Endothelial cell of umbilical vein (primary cell): ENCODE data around the gene L3MBTL2. TPM values are rescaled to one million over a fixed set of nuclear protein-coding genes. Genes with fewer than 3 reads are reported as not detected.

Source experiments
- BruUV-seq: library from RNA; stranded (reverse); fragments of 400-500 nt; replicated peaks from 2 replicates; lab custom pipeline; 2021; lab: Mats Ljungman, UMichigan
- CTCF ChIA-PET: fragments of 300-600, 350-600 bp; sonication (Branson Sonifier 250); formaldehyde crosslinking; loops from one replicate; lab custom pipeline; 2021; ENCODE audit warnings: antibody characterized with exemption, inconsistent platforms; lab: Charles Lee
- POLR2A ChIA-PET: fragments of 300-600, 350-600 bp; sonication (Branson Sonifier 250); formaldehyde crosslinking; loops from one replicate; lab custom pipeline; 2021; ENCODE audit warnings: antibody characterized with exemption, inconsistent platforms; lab: Charles Lee
- DNase-seq: peaks from one replicate; pipeline ENCODE4 v3.0.0-alpha.2; 2011; ENCODE audit warnings: low read depth, low spot score
- FAIRE-seq: peaks from 2 replicates; lab custom pipeline; 2011; peaks lifted over from hg19 to GRCh38; lab: Jason Lieb, UNC
- H2AFZ ChIP-seq: 2 replicates; pipeline ENCODE4 v1.6.0; 2012; ENCODE audit warnings: low read depth, low read length, control low read depth, inconsistent platforms
- H3K27ac ChIP-seq: 2 replicates; pipeline ENCODE4 v1.5.1; 2011; ENCODE audit warnings: low read depth, mild to moderate bottlenecking, control low read depth, low read length, moderate library complexity; ENCODE audit not compliant: insufficient read depth
- H3K27me3 ChIP-seq, 2 experiments: 2 replicates each; pipeline versions ENCODE4 v1.6.0 to v1.6.1; 2011; ENCODE audit warnings: low read length in 2 of 2, mixed read lengths in 1 of 2; ENCODE audit not compliant: control insufficient read depth in 2 of 2, insufficient read depth in 2 of 2
- H3K36me3 ChIP-seq, 2 experiments: 2 replicates in 1 of 2; 3 replicates in 1 of 2; pipeline ENCODE4 v1.5.1; 2011; ENCODE audit warnings: low read length in 2 of 2, mild to moderate bottlenecking in 1 of 2, moderate library complexity in 1 of 2; ENCODE audit not compliant: control insufficient read depth in 2 of 2, insufficient read depth in 2 of 2; ENCODE audit errors: extremely low read depth in 1 of 2
- H3K4me1 ChIP-seq: 3 replicates; pipeline ENCODE4 v1.5.1; 2011; ENCODE audit warnings: mild to moderate bottlenecking, low read length; ENCODE audit not compliant: control insufficient read depth, insufficient read depth; ENCODE audit errors: extremely low read depth
- H3K4me2 ChIP-seq: 2 replicates; pipeline ENCODE4 v1.6.1; 2011; ENCODE audit warnings: low read length, control low read depth, mixed read lengths; ENCODE audit not compliant: insufficient read depth
- H3K4me3 ChIP-seq, 3 experiments: fragments of 200-600 bp in 1 of 3; sonication (generic), shearing (Covaris generic) in 1 of 3; replicated peaks in 1 of 3; 2 replicates each; pipeline ENCODE4 v1.5.1; 2011 to 2016; ENCODE audit warnings: control low read depth in 3 of 3, low read length in 3 of 3, mild to moderate bottlenecking in 2 of 3, inconsistent platforms in 1 of 3, low read depth in 1 of 3, moderate library complexity in 1 of 3; ENCODE audit not compliant: insufficient read depth in 1 of 3
- H3K79me2 ChIP-seq: 2 replicates; pipeline ENCODE4 v1.6.0; 2012; ENCODE audit warnings: low read length, inconsistent platforms; ENCODE audit not compliant: control insufficient read depth, insufficient read depth
- H3K9ac ChIP-seq: replicated peaks from 2 replicates; pipeline ENCODE3; 2011; ENCODE audit warnings: low read length, control low read depth; ENCODE audit not compliant: insufficient read depth; ENCODE audit errors: extremely low read depth
- H3K9me1 ChIP-seq: replicated peaks from 3 replicates; pipeline ENCODE4 v1.6.0; 2011; ENCODE audit warnings: mild to moderate bottlenecking, low read length; ENCODE audit not compliant: control insufficient read depth, insufficient read depth; ENCODE audit errors: extremely low read depth
- H3K9me3 ChIP-seq: replicated peaks from 2 replicates; pipeline ENCODE4 v1.5.1; 2012; ENCODE audit warnings: low read length, inconsistent platforms; ENCODE audit not compliant: control insufficient read depth, insufficient read depth
- H4K20me1 ChIP-seq: replicated peaks from 2 replicates; pipeline ENCODE3; 2011; ENCODE audit warnings: mild to moderate bottlenecking, low read length; ENCODE audit not compliant: control insufficient read depth, insufficient read depth; ENCODE audit errors: extremely low read depth
- CTCF ChIP-seq, 2 donors: IDR thresholded peaks; 1 replicate in 1 of 2; 2 replicates in 1 of 2; pipeline ENCODE4 v1.5.1; 2011; ENCODE audit warnings: low read length in 2 of 2, mild to moderate bottlenecking in 2 of 2, moderate library complexity in 2 of 2, control low read depth in 1 of 2, inconsistent platforms in 1 of 2, low read depth in 1 of 2; ENCODE audit not compliant: insufficient read depth in 1 of 2; ENCODE audit errors: extremely low read depth in 1 of 2
- EZH2 ChIP-seq: IDR thresholded peaks from 2 replicates; pipeline ENCODE4 v1.6.1; 2012; ENCODE audit warnings: borderline replicate concordance, low read depth, mild to moderate bottlenecking, moderate library complexity, low read length, inconsistent platforms; ENCODE audit not compliant: severe bottlenecking
- FOS ChIP-seq: IDR thresholded peaks from 2 replicates; pipeline ENCODE4 v1.6.1; 2011; ENCODE audit warnings: mild to moderate bottlenecking, low read length, moderate library complexity, borderline replicate concordance; ENCODE audit not compliant: insufficient read depth
- GATA2 ChIP-seq: IDR thresholded peaks from 2 replicates; pipeline ENCODE4 v1.7.0; 2011; ENCODE audit warnings: low read depth, mild to moderate bottlenecking, moderate library complexity, mixed read lengths, low read length; ENCODE audit not compliant: insufficient read length, insufficient read depth
- JUN ChIP-seq: IDR thresholded peaks from 2 replicates; pipeline ENCODE4 v1.6.1; 2011; ENCODE audit warnings: borderline replicate concordance, low read depth; ENCODE audit not compliant: insufficient read length, insufficient read depth
- MAX ChIP-seq: IDR thresholded peaks from 2 replicates; pipeline ENCODE4 v1.6.1; 2011; ENCODE audit not compliant: insufficient read depth, insufficient read length
- MYC ChIP-seq: IDR thresholded peaks from one replicate; pipeline ENCODE4 v1.6.1; 2011; ENCODE audit warnings: mild to moderate bottlenecking, low read depth, low read length
- POLR2A ChIP-seq: IDR thresholded peaks from 2 replicates; pipeline ENCODE4 v1.6.1; 2012; ENCODE audit warnings: low read depth, mild to moderate bottlenecking, control low read depth, low read length
- POLR2AphosphoS5 ChIP-seq: IDR thresholded peaks from 2 replicates; pipeline ENCODE4 v1.6.1; 2012; ENCODE audit warnings: low read depth, mild to moderate bottlenecking, control low read depth, low read length, moderate library complexity; ENCODE audit not compliant: insufficient read depth
- dilution Hi-C: fragments of 300-500 bp; cut with MboI; formaldehyde crosslinking; loops from one replicate; pipeline ENCODE4 v1.15.0; 2019; ENCODE audit warnings: low sequenced_read_pairs; ENCODE audit not compliant: extremely low pct_ligation_motif_present
- intact Hi-C: fragments of 100-400 bp; cut with micrococcal nuclease; formaldehyde crosslinking; loops from one replicate; pipeline ENCODE4 v1.10.0; 2022
- polyA plus RNA-seq, 4 experiments: library from polyadenylated mRNA; depleted of rRNA in 3 of 4; stranded (reverse) in 3 of 4; unstranded in 1 of 4; fragments of >200 nt; gene quantifications; 2 replicates each; pipeline versions ENCODE4 v1.2.1 to v1.2.3, GENCODE V29; 2011 to 2012; ENCODE audit warnings: missing spikeins in 1 of 4
- total RNA-seq: library from RNA; stranded (reverse); gene quantifications from 2 replicates; pipeline ENCODE4 v1.2.3, GENCODE V29; 2021

Gene L3MBTL2
- total and polyA plus RNA-seq, 2 donors (not counting 3 experiments of a cell fraction or from before 2014, with no cell fraction given): 28.2 to 34.9 TPM

- no peak for DNase-seq
- no peak overlapping the region for H2AFZ ChIP-seq
- H3K36me3 ChIP-seq: peaks cover 36 to 72% of the 10 kb centered on the region in 2 experiments
- no peaks in the 10 kb centered on the region for H3K9me1 ChIP-seq
- peaks cover 14% of the 10 kb centered on the region for H3K4me1 ChIP-seq
- H3K4me2 ChIP-seq: no peak overlapping the region
- CTCF ChIA-PET: interaction anchor here (0.6 to 1.3 kb wide), 2 partner anchors 13 to 330 kb away, joined by 3 to 6 read pairs; no protein-coding TSS in a partner anchor
- no peaks in the 10 kb centered on the region for H3K9me3 ChIP-seq
- no peak overlapping the region for H3K9ac ChIP-seq
- no peak overlapping the region for H3K27ac ChIP-seq
- BruUV-seq: no TSS peak
- dilution Hi-C loops (no loop called here), intact Hi-C loops (no loop called here)
- H3K4me3 ChIP-seq: no peak overlapping the region
- POLR2A ChIA-PET: no interaction called here
- TF ChIP-seq GATA2: no peak
- peak; percentile 30 for TF ChIP-seq POLR2A
- H4K20me1 ChIP-seq: no peaks in the 10 kb centered on the region
- H3K79me2 ChIP-seq: peaks cover 5% of the 10 kb centered on the region
- FAIRE-seq: no peak
- no peaks in the 10 kb centered on the region for H3K27me3 ChIP-seq
Observed at GRCh38 chr22:41252365-41252764, 47.3 kb downstream of the L3MBTL2 start.

- intact Hi-C loops: no loop called here
- ChIA-PET CTCF (no interaction called here), POLR2A (no interaction called here)
- Histone ChIP-seq H3K9me1 (no peaks in the 10 kb centered on the region), H3K36me3 (peaks cover 41 to 66% of the 10 kb centered on the region in 2 experiments), H3K4me3 (no peak overlapping the region), H3K4me2 (no peak overlapping the region), H2AFZ (no peak overlapping the region), H3K27me3 (no peaks in the 10 kb centered on the region), H3K79me2 (peaks cover 7% of the 10 kb centered on the region), H3K9me3 (no peaks in the 10 kb centered on the region), H3K9ac (no peak overlapping the region), H3K27ac (no peak overlapping the region), H3K4me1 (peaks cover 14% of the 10 kb centered on the region), H4K20me1 (no peaks in the 10 kb centered on the region)
- no TSS peak for BruUV-seq
- DNase-seq: no peak
- TF ChIP-seq MYC (no peak), POLR2A (no peak), JUN (no peak), MAX (no peak), FOS (no peak), EZH2 (no peak), CTCF (IDR thresholded peaks at IDR 0.05; ENCODE audit: extremely low read depth in 1 of 2, insufficient read depth in 1 of 2, low read depth in 1 of 2, low read length in 2 of 2) (no peak), POLR2AphosphoS5 (no peak), GATA2 (no peak)
- dilution Hi-C loops: no loop called here
- FAIRE-seq: no peak
Observed at GRCh38 chr22:41254230-41254629, 49.1 kb downstream of the L3MBTL2 start.
